Endothelial cell of umbilical vein (primary cell): ENCODE measurements around the gene RAB7B. TPM values are rescaled to one million over a fixed set of nuclear protein-coding genes. Genes with fewer than 3 reads are reported as not detected.
"Not testable (repeated sequence)": the region's sequence is repeated elsewhere in the genome, so short reads cannot be mapped to it uniquely, and the experiment has no call there.

ENCODE experiments used
- BruUV-seq: library from RNA; stranded (reverse); fragments of 400-500 nt; replicated peaks from 2 replicates; lab custom pipeline; 2021; lab: Mats Ljungman, UMichigan
- CTCF ChIA-PET: fragments of 300-600, 350-600 bp; sonication (Branson Sonifier 250); formaldehyde crosslinking; loops from one replicate; lab custom pipeline; 2021; ENCODE audit warnings: antibody characterized with exemption, inconsistent platforms; lab: Charles Lee
- POLR2A ChIA-PET: fragments of 300-600, 350-600 bp; sonication (Branson Sonifier 250); formaldehyde crosslinking; loops from one replicate; lab custom pipeline; 2021; ENCODE audit warnings: antibody characterized with exemption, inconsistent platforms; lab: Charles Lee
- DNase-seq: peaks from one replicate; pipeline ENCODE4 v3.0.0-alpha.2; 2011; ENCODE audit warnings: low read depth, low spot score
- FAIRE-seq: peaks from 2 replicates; lab custom pipeline; 2011; peaks lifted over from hg19 to GRCh38; lab: Jason Lieb, UNC
- H2AFZ ChIP-seq: 2 replicates; pipeline ENCODE4 v1.6.0; 2012; ENCODE audit warnings: low read depth, low read length, control low read depth, inconsistent platforms
- H3K27ac ChIP-seq: 2 replicates; pipeline ENCODE4 v1.5.1; 2011; ENCODE audit warnings: low read depth, mild to moderate bottlenecking, control low read depth, low read length, moderate library complexity; ENCODE audit not compliant: insufficient read depth
- H3K27me3 ChIP-seq, 2 experiments: 2 replicates each; pipeline versions ENCODE4 v1.6.0 to v1.6.1; 2011; ENCODE audit warnings: low read length in 2 of 2, mixed read lengths in 1 of 2; ENCODE audit not compliant: control insufficient read depth in 2 of 2, insufficient read depth in 2 of 2
- H3K36me3 ChIP-seq, 2 experiments: 2 replicates in 1 of 2; 3 replicates in 1 of 2; pipeline ENCODE4 v1.5.1; 2011; ENCODE audit warnings: low read length in 2 of 2, mild to moderate bottlenecking in 1 of 2, moderate library complexity in 1 of 2; ENCODE audit not compliant: control insufficient read depth in 2 of 2, insufficient read depth in 2 of 2; ENCODE audit errors: extremely low read depth in 1 of 2
- H3K4me1 ChIP-seq: 3 replicates; pipeline ENCODE4 v1.5.1; 2011; ENCODE audit warnings: mild to moderate bottlenecking, low read length; ENCODE audit not compliant: control insufficient read depth, insufficient read depth; ENCODE audit errors: extremely low read depth
- H3K4me2 ChIP-seq: 2 replicates; pipeline ENCODE4 v1.6.1; 2011; ENCODE audit warnings: low read length, control low read depth, mixed read lengths; ENCODE audit not compliant: insufficient read depth
- H3K4me3 ChIP-seq, 3 experiments: fragments of 200-600 bp in 1 of 3; sonication (generic), shearing (Covaris generic) in 1 of 3; replicated peaks in 1 of 3; 2 replicates each; pipeline ENCODE4 v1.5.1; 2011 to 2016; ENCODE audit warnings: control low read depth in 3 of 3, low read length in 3 of 3, mild to moderate bottlenecking in 2 of 3, inconsistent platforms in 1 of 3, low read depth in 1 of 3, moderate library complexity in 1 of 3; ENCODE audit not compliant: insufficient read depth in 1 of 3
- H3K79me2 ChIP-seq: 2 replicates; pipeline ENCODE4 v1.6.0; 2012; ENCODE audit warnings: low read length, inconsistent platforms; ENCODE audit not compliant: control insufficient read depth, insufficient read depth
- H3K9ac ChIP-seq: replicated peaks from 2 replicates; pipeline ENCODE3; 2011; ENCODE audit warnings: low read length, control low read depth; ENCODE audit not compliant: insufficient read depth; ENCODE audit errors: extremely low read depth
- H3K9me1 ChIP-seq: replicated peaks from 3 replicates; pipeline ENCODE4 v1.6.0; 2011; ENCODE audit warnings: mild to moderate bottlenecking, low read length; ENCODE audit not compliant: control insufficient read depth, insufficient read depth; ENCODE audit errors: extremely low read depth
- H3K9me3 ChIP-seq: replicated peaks from 2 replicates; pipeline ENCODE4 v1.5.1; 2012; ENCODE audit warnings: low read length, inconsistent platforms; ENCODE audit not compliant: control insufficient read depth, insufficient read depth
- H4K20me1 ChIP-seq: replicated peaks from 2 replicates; pipeline ENCODE3; 2011; ENCODE audit warnings: mild to moderate bottlenecking, low read length; ENCODE audit not compliant: control insufficient read depth, insufficient read depth; ENCODE audit errors: extremely low read depth
- EZH2 ChIP-seq: IDR thresholded peaks from 2 replicates; pipeline ENCODE4 v1.6.1; 2012; ENCODE audit warnings: borderline replicate concordance, low read depth, mild to moderate bottlenecking, moderate library complexity, low read length, inconsistent platforms; ENCODE audit not compliant: severe bottlenecking
- FOS ChIP-seq: IDR thresholded peaks from 2 replicates; pipeline ENCODE4 v1.6.1; 2011; ENCODE audit warnings: mild to moderate bottlenecking, low read length, moderate library complexity, borderline replicate concordance; ENCODE audit not compliant: insufficient read depth
- JUN ChIP-seq: IDR thresholded peaks from 2 replicates; pipeline ENCODE4 v1.6.1; 2011; ENCODE audit warnings: borderline replicate concordance, low read depth; ENCODE audit not compliant: insufficient read length, insufficient read depth
- POLR2A ChIP-seq: IDR thresholded peaks from 2 replicates; pipeline ENCODE4 v1.6.1; 2012; ENCODE audit warnings: low read depth, mild to moderate bottlenecking, control low read depth, low read length
- dilution Hi-C: fragments of 300-500 bp; cut with MboI; formaldehyde crosslinking; loops from one replicate; pipeline ENCODE4 v1.15.0; 2019; ENCODE audit warnings: low sequenced_read_pairs; ENCODE audit not compliant: extremely low pct_ligation_motif_present
- intact Hi-C: fragments of 100-400 bp; cut with micrococcal nuclease; formaldehyde crosslinking; loops from one replicate; pipeline ENCODE4 v1.10.0; 2022
- polyA plus RNA-seq, 4 experiments: library from polyadenylated mRNA; depleted of rRNA in 3 of 4; stranded (reverse) in 3 of 4; unstranded in 1 of 4; fragments of >200 nt; gene quantifications; 2 replicates each; pipeline versions ENCODE4 v1.2.1 to v1.2.3, GENCODE V29; 2011 to 2012; ENCODE audit warnings: missing spikeins in 1 of 4
- total RNA-seq: library from RNA; stranded (reverse); gene quantifications from 2 replicates; pipeline ENCODE4 v1.2.3, GENCODE V29; 2021

The RAB7B gene
- total and polyA plus RNA-seq, 2 donors (not counting 3 experiments of a cell fraction or from before 2014, with no cell fraction given): 0.15 TPM; not detected in 1

- H3K4me3 ChIP-seq: no peak overlapping the region
- no peaks in the 10 kb centered on the region for H3K9me1 ChIP-seq
- no peaks in the 10 kb centered on the region for H3K36me3 ChIP-seq
- no peaks in the 10 kb centered on the region for H3K9me3 ChIP-seq
- no peak for FAIRE-seq
- TF ChIP-seq POLR2A (no peak), JUN (no peak), FOS (no peak), EZH2 (no peak)
- CTCF ChIA-PET: interaction anchor here (0.9 to 6.1 kb wide), 7 partner anchors 9 to 110 kb away, joined by 4 to 27 read pairs (median 4); no protein-coding TSS in a partner anchor
- POLR2A ChIA-PET: no interaction called here
- H3K4me1 ChIP-seq: peaks cover 2% of the 10 kb centered on the region
- no peaks in the 10 kb centered on the region for H3K79me2 ChIP-seq
- H2AFZ ChIP-seq: no peak overlapping the region
- intact Hi-C loops: no loop called here
- dilution Hi-C loops: loop anchor here (25.0 kb wide), 1 partner anchor 114 kb away; the partner anchor contains the start of gene AVPR1B
- DNase-seq: no peak
- H3K4me2 ChIP-seq: no peak overlapping the region
- H3K9ac ChIP-seq: no peak overlapping the region
- no TSS peak for BruUV-seq
- H4K20me1 ChIP-seq: no peaks in the 10 kb centered on the region
- no peak overlapping the region for H3K27ac ChIP-seq
- H3K27me3 ChIP-seq: no peaks in the 10 kb centered on the region
Measured at GRCh38 chr1:205998457-205999241, 4.5 kb downstream of the RAB7B start.

- CTCF ChIA-PET: interaction anchor here (0.6 to 6.1 kb wide), 2 partner anchors 11 to 100 kb away, joined by 3 to 27 read pairs; no protein-coding TSS in a partner anchor
- POLR2A ChIA-PET: not testable (repeated sequence)
Measured at GRCh38 chr1:205996641-205997040, 6.6 kb downstream of the RAB7B start.

More at GRCh38 chr1:205996641-205997040, 6.6 kb downstream of the RAB7B start:
- BruUV-seq, H3K4me1 ChIP-seq, H3K27me3 ChIP-seq, H2AFZ ChIP-seq, FAIRE-seq, DNase-seq, intact Hi-C loops, H3K4me2 ChIP-seq, H4K20me1 ChIP-seq, H3K9ac ChIP-seq, H3K9me3 ChIP-seq, H3K79me2 ChIP-seq, H3K4me3 ChIP-seq, H3K27ac ChIP-seq, H3K9me1 ChIP-seq, H3K36me3 ChIP-seq: not testable (repeated sequence)
- dilution Hi-C loops: loop anchor here (25.0 kb wide), 1 partner anchor 116 kb away; the partner anchor contains the start of gene AVPR1B
